IMR-90 (cell line): ENCODE measurements around the gene MUSTN1. TPM values are rescaled to one million over a fixed set of nuclear protein-coding genes. Genes with fewer than 3 reads are reported as not detected.

Experiments
- ATAC-seq: fragments of 200-7000 bp; cut with Tn5 transposase; 2 replicates; pipeline ENCODE4 v1.9.1; 2020; ENCODE audit warnings: low read depth, mild to moderate bottlenecking, moderate library complexity
- BruUV-seq: library from RNA; stranded (reverse); fragments of 400-500 nt; replicated peaks from 2 replicates; lab custom pipeline; 2021; lab: Mats Ljungman, UMichigan
- CTCF ChIA-PET: fragments of 300-600 bp; formaldehyde crosslinking; extraction: SDS; loops from one replicate; lab custom pipeline; 2021; ENCODE audit warnings: antibody characterized with exemption; lab: Yijun Ruan, JAX
- POLR2A ChIA-PET: fragments of 300-600 bp; sonication (Branson Sonifier 250); formaldehyde crosslinking; loops from one replicate; lab custom pipeline; 2022; ENCODE audit warnings: antibody characterized with exemption; ENCODE audit not compliant: unreplicated experiment; lab: Charles Lee
- DNase-seq: peaks from one replicate; pipeline ENCODE4 v3.0.0; 2013
- H2AFZ ChIP-seq: replicated peaks from 2 replicates; pipeline ENCODE3; 2013; ENCODE audit warnings: low read length, mild to moderate bottlenecking; ENCODE audit not compliant: poor library complexity
- H2AK5ac ChIP-seq: 2 replicates; pipeline ENCODE4 v1.6.1; 2013; ENCODE audit warnings: low read depth, low read length, inconsistent platforms
- H2AK9ac ChIP-seq: replicated peaks from 2 replicates; pipeline ENCODE3; 2013; ENCODE audit warnings: mild to moderate bottlenecking, low read depth, low read length, moderate library complexity; ENCODE audit not compliant: poor library complexity
- H2BK120ac ChIP-seq: 2 replicates; pipeline ENCODE4 v1.6.1; 2013; ENCODE audit warnings: low read depth, low read length, inconsistent platforms
- H2BK15ac ChIP-seq: 3 replicates; pipeline ENCODE4 v1.6.1; 2013; ENCODE audit warnings: low read depth, low read length, inconsistent platforms
- H2BK20ac ChIP-seq: 2 replicates; pipeline ENCODE4 v1.6.1; 2013; ENCODE audit warnings: low read depth, mild to moderate bottlenecking, inconsistent platforms, low read length, moderate library complexity
- H2BK5ac ChIP-seq: 2 replicates; pipeline ENCODE4 v1.6.1; 2013; ENCODE audit warnings: mild to moderate bottlenecking, low read depth, low read length, inconsistent platforms; ENCODE audit not compliant: poor library complexity, severe bottlenecking
- H3K14ac ChIP-seq: replicated peaks from 2 replicates; pipeline ENCODE4 v1.6.1; 2013; ENCODE audit warnings: low read depth, low read length, inconsistent platforms
- H3K18ac ChIP-seq: 2 replicates; pipeline ENCODE4 v1.6.1; 2013; ENCODE audit warnings: low read depth, low read length, control low read depth
- H3K23ac ChIP-seq: 2 replicates; pipeline ENCODE4 v1.6.1; 2013; ENCODE audit warnings: low read depth, low read length, inconsistent platforms
- H3K27ac ChIP-seq: 2 replicates; pipeline ENCODE4 v1.5.1; 2013; ENCODE audit warnings: mild to moderate bottlenecking, control low read depth, low read length; ENCODE audit not compliant: insufficient read depth
- H3K27me3 ChIP-seq: 2 replicates; pipeline ENCODE4 v1.6.1; 2013; ENCODE audit warnings: low read length; ENCODE audit not compliant: control insufficient read depth, insufficient read depth
- H3K36me3 ChIP-seq: 2 replicates; pipeline ENCODE4 v1.6.1; 2013; ENCODE audit warnings: low read length, mixed read lengths; ENCODE audit not compliant: control insufficient read depth, insufficient read depth
- H3K4ac ChIP-seq: 2 replicates; pipeline ENCODE4 v1.6.1; 2013; ENCODE audit warnings: low read depth, low read length, inconsistent platforms
- H3K4me1 ChIP-seq: 2 replicates; pipeline ENCODE4 v1.6.1; 2013; ENCODE audit warnings: low read length, mixed read lengths; ENCODE audit not compliant: control insufficient read depth, insufficient read depth
- H3K4me2 ChIP-seq: 2 replicates; pipeline ENCODE4 v1.6.1; 2013; ENCODE audit warnings: low read depth, mild to moderate bottlenecking, control low read depth, low read length, moderate library complexity
- H3K4me3 ChIP-seq: 2 replicates; pipeline ENCODE4 v1.5.1; 2013; ENCODE audit warnings: low read depth, mild to moderate bottlenecking, control low read depth, low read length, moderate library complexity; ENCODE audit not compliant: insufficient read depth
- H3K56ac ChIP-seq: 2 replicates; pipeline ENCODE4 v1.6.1; 2013; ENCODE audit warnings: low read length, inconsistent platforms; ENCODE audit not compliant: insufficient read depth; ENCODE audit errors: extremely low read depth
- H3K79me1 ChIP-seq, 2 experiments: 2 replicates each; pipeline ENCODE4 v1.6.1; 2013; ENCODE audit warnings: low read length in 2 of 2, inconsistent platforms in 1 of 2, low read depth in 1 of 2
- H3K9ac ChIP-seq: 2 replicates; pipeline ENCODE4 v1.6.1; 2013; ENCODE audit warnings: low read depth, low read length, control low read depth
- H3K9me1 ChIP-seq: 2 replicates; pipeline ENCODE4 v1.6.1; 2013; ENCODE audit warnings: low read length, inconsistent platforms; ENCODE audit not compliant: insufficient read depth
- H3K9me3 ChIP-seq: 2 replicates; pipeline ENCODE4 v1.6.1; 2013; ENCODE audit warnings: low read length; ENCODE audit not compliant: control insufficient read depth, insufficient read depth
- H4K20me1 ChIP-seq: 2 replicates; pipeline ENCODE4 v1.6.1; 2013; ENCODE audit warnings: low read length, inconsistent platforms; ENCODE audit not compliant: insufficient read depth
- H4K5ac ChIP-seq: 2 replicates; pipeline ENCODE4 v1.6.1; 2013; ENCODE audit warnings: mild to moderate bottlenecking, low read depth, low read length, control low read depth
- H4K8ac ChIP-seq, 2 experiments: 2 replicates each; pipeline ENCODE4 v1.6.1; 2013; ENCODE audit warnings: low read depth in 2 of 2, low read length in 2 of 2, control low read depth in 1 of 2, inconsistent platforms in 1 of 2
- H4K91ac ChIP-seq: 2 replicates; pipeline ENCODE4 v1.6.1; 2013; ENCODE audit warnings: low read depth, low read length, inconsistent platforms; ENCODE audit not compliant: insufficient read depth
- BHLHE40 ChIP-seq: fragments of 150-350 bp; IDR thresholded peaks from 2 replicates; pipeline ENCODE4 v1.6.1; 2016; ENCODE audit warnings: mild to moderate bottlenecking, low read depth, low read length
- CEBPB ChIP-seq: IDR thresholded peaks from 2 replicates; pipeline ENCODE4 v1.6.1; 2012; ENCODE audit warnings: low read depth, low read length, improper control_type of control experiment
- CHD1 ChIP-seq: IDR thresholded peaks from 2 replicates; pipeline ENCODE4 v1.6.1; 2012; ENCODE audit warnings: low read depth, low read length, improper control_type of control experiment
- FOS ChIP-seq: fragments of 150-350 bp; IDR thresholded peaks from 2 replicates; pipeline ENCODE4 v1.6.1; 2016; ENCODE audit warnings: low read depth, low read length
- MAFK ChIP-seq: IDR thresholded peaks from 2 replicates; pipeline ENCODE4 v1.6.1; 2012; ENCODE audit warnings: low read depth, low read length, improper control_type of control experiment
- MAZ ChIP-seq: IDR thresholded peaks from 2 replicates; pipeline ENCODE4 v1.6.1; 2012; ENCODE audit warnings: low read depth, mild to moderate bottlenecking, low read length, improper control_type of control experiment, moderate library complexity, borderline replicate concordance
- MXI1 ChIP-seq: IDR thresholded peaks from 2 replicates; pipeline ENCODE4 v1.6.1; 2012; ENCODE audit warnings: low read depth, mild to moderate bottlenecking, low read length, moderate library complexity, borderline replicate concordance
- NFE2L2 ChIP-seq: fragments of 150-350 bp; IDR thresholded peaks from 2 replicates; pipeline ENCODE4 v1.6.1; 2016; ENCODE audit warnings: low read depth, mild to moderate bottlenecking, low read length
- POLR2A ChIP-seq: IDR thresholded peaks from 2 replicates; pipeline ENCODE4 v1.6.1; 2012; ENCODE audit warnings: mild to moderate bottlenecking, low read depth, low read length
- RAD21 ChIP-seq: IDR thresholded peaks from 2 replicates; pipeline ENCODE4 v1.6.1; 2012; ENCODE audit warnings: low read length, improper control_type of control experiment
- RCOR1 ChIP-seq: IDR thresholded peaks from 2 replicates; pipeline ENCODE4 v1.6.1; 2012; ENCODE audit warnings: mild to moderate bottlenecking, low read length, improper control_type of control experiment; ENCODE audit not compliant: insufficient replicate concordance
- RFX5 ChIP-seq: IDR thresholded peaks from 2 replicates; pipeline ENCODE4 v1.8.0; 2012; ENCODE audit warnings: low read depth, mild to moderate bottlenecking, low read length, moderate library complexity
- SMC3 ChIP-seq: fragments of 150-350 bp; IDR thresholded peaks from 2 replicates; pipeline ENCODE4 v1.6.1; 2016; ENCODE audit warnings: low read depth, mild to moderate bottlenecking, antibody characterized with exemption, low read length, moderate library complexity
- WGBS, 2 experiments: methylation state at CpG; one replicate each; pipeline versions ENCODE4 v1.1.5 to v1.1.7; 2013; ENCODE audit warnings: missing lambda C conversion rate in 2 of 2; ENCODE audit not compliant: insufficient read length in 1 of 2; ENCODE audit errors: extremely low coverage in 2 of 2; 5-methylcytosine and 5-hydroxymethylcytosine counted together
- dilution Hi-C: fragments of 300-500 bp; cut with HindIII; formaldehyde crosslinking; loops from one replicate; pipeline ENCODE4 v1.14.3; 2018; ENCODE audit warnings: low sequenced_read_pairs; ENCODE audit not compliant: unreplicated experiment
- in situ Hi-C: fragments of 300-500 bp; cut with MboI; formaldehyde crosslinking; loops from 3 replicates; pipeline ENCODE4 v1.14.3; 2019; ENCODE audit warnings: low sequenced_read_pairs, inconsistent platforms, mixed read lengths
- intact Hi-C: fragments of 100-400 bp; cut with micrococcal nuclease; formaldehyde crosslinking; loops from 2 replicates; pipeline ENCODE4 v1.10.0; 2022
- polyA plus RNA-seq, 3 experiments: library from polyadenylated mRNA; depleted of rRNA; stranded (reverse); fragments of >200 nt; gene quantifications; 2 replicates each; pipeline ENCODE4 v1.2.3, GENCODE V29; 2012; ENCODE audit warnings: low replicate concordance in 1 of 3
- total RNA-seq: library from RNA; depleted of rRNA; stranded (reverse); fragments of >200 nt; gene quantifications from 2 replicates; pipeline ENCODE4 v1.2.3, GENCODE V29; 2012
- TF ChIP-seq, protein P1 (sequence below): conservative IDR thresholded peaks from 2 replicates; pipeline ENCODE4 v1.5.1; 2012; ENCODE audit warnings: mild to moderate bottlenecking, low read depth, low read length, improper control_type of control experiment
- TF ChIP-seq, protein P2 (sequence below): fragments of 150-350 bp; IDR thresholded peaks from 2 replicates; pipeline ENCODE4 v1.6.1; 2017; ENCODE audit warnings: mild to moderate bottlenecking, antibody characterized with exemption, low read length, low read depth
- TF ChIP-seq, protein P3 (sequence below): fragments of 150-350 bp; IDR thresholded peaks from 2 replicates; pipeline ENCODE4 v1.6.1; 2016; ENCODE audit warnings: low read depth, mild to moderate bottlenecking, low read length, moderate library complexity, borderline replicate concordance

MUSTN1 gene
- total and polyA plus RNA-seq, 2 of the 4 experiments (the other 2 are of a cell fraction), result not detected

DNA sequence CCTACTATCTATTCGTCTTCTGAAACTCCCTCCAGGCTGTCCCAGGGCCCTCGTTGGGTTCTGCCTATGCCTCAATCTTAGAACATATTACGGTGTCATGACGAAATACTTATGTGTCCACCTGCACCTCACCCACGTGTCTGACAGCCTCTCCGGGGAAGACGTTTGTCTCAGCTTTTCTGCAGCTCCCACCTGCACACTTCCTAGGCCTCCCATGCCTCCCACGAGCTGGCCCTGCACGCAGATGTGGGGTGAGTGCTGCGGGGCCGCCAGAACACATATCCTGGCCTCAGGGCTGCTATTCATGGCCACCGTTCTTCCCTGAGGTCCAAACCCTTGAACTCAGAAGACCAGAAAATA lies 7.1 kb upstream of the MUSTN1 start:
- no TSS peak for BruUV-seq
- Histone ChIP-seq H2BK120ac (no peak overlapping the region), H3K9me1 (peaks cover 9% of the 10 kb centered on the region; the same call in 1 of the 2 replicates), H2BK15ac (no peak overlapping the region), H4K8ac (no peak overlapping the region), H3K18ac (no peak overlapping the region), H3K27me3 (no peaks in the 10 kb centered on the region), H3K56ac (no peak overlapping the region), H3K4me2 (no peak overlapping the region), H4K5ac (no peak overlapping the region), H2AK5ac (no peak overlapping the region), H3K27ac (no peak overlapping the region), H3K4me3 (no peak overlapping the region), H2AFZ (no peak overlapping the region), H4K91ac (no peak overlapping the region), H3K9ac (no peak overlapping the region), H3K4me1 (peaks cover 4% of the 10 kb centered on the region; the same call in 1 of the 2 replicates), H3K36me3 (peaks cover 14% of the 10 kb centered on the region; the same call in 1 of the 2 replicates), H3K23ac (no peak overlapping the region), H2AK9ac (no peak overlapping the region), H3K14ac (no peak overlapping the region), H2BK5ac (no peak overlapping the region), H2BK20ac (no peak overlapping the region), H3K4ac (no peak overlapping the region), H4K20me1 (no peaks in the 10 kb centered on the region; the same call in 1 of the 2 replicates), H3K79me1 (no peaks in the 10 kb centered on the region; a peak in 1 of 4 replicates), H3K9me3 (no peaks in the 10 kb centered on the region)
- WGBS, 2 experiments, result no CpG with 5 or more reads among the region's 12 CpGs
- TF ChIP-seq NFE2L2 (no peak), CHD1 (no peak), RFX5 (no peak), RAD21 (no peak), BHLHE40 (no peak), FOS (no peak), MAZ (no peak), CEBPB (no peak), RCOR1 (no peak), MXI1 (no peak), MAFK (no peak), SMC3 (no peak), POLR2A (no peak)
- TF ChIP-seq, protein P1, sequence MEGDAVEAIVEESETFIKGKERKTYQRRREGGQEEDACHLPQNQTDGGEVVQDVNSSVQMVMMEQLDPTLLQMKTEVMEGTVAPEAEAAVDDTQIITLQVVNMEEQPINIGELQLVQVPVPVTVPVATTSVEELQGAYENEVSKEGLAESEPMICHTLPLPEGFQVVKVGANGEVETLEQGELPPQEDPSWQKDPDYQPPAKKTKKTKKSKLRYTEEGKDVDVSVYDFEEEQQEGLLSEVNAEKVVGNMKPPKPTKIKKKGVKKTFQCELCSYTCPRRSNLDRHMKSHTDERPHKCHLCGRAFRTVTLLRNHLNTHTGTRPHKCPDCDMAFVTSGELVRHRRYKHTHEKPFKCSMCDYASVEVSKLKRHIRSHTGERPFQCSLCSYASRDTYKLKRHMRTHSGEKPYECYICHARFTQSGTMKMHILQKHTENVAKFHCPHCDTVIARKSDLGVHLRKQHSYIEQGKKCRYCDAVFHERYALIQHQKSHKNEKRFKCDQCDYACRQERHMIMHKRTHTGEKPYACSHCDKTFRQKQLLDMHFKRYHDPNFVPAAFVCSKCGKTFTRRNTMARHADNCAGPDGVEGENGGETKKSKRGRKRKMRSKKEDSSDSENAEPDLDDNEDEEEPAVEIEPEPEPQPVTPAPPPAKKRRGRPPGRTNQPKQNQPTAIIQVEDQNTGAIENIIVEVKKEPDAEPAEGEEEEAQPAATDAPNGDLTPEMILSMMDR, result no peak
- TF ChIP-seq, protein P2, sequence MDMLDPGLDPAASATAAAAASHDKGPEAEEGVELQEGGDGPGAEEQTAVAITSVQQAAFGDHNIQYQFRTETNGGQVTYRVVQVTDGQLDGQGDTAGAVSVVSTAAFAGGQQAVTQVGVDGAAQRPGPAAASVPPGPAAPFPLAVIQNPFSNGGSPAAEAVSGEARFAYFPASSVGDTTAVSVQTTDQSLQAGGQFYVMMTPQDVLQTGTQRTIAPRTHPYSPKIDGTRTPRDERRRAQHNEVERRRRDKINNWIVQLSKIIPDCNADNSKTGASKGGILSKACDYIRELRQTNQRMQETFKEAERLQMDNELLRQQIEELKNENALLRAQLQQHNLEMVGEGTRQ, result no peak
- TF ChIP-seq, protein P3, sequence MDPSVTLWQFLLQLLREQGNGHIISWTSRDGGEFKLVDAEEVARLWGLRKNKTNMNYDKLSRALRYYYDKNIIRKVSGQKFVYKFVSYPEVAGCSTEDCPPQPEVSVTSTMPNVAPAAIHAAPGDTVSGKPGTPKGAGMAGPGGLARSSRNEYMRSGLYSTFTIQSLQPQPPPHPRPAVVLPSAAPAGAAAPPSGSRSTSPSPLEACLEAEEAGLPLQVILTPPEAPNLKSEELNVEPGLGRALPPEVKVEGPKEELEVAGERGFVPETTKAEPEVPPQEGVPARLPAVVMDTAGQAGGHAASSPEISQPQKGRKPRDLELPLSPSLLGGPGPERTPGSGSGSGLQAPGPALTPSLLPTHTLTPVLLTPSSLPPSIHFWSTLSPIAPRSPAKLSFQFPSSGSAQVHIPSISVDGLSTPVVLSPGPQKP, result no peak
- dilution Hi-C loops, result no loop called here
- no peak for DNase-seq
- ChIA-PET POLR2A (no interaction called here), CTCF (interaction anchor here (1.0 kb wide), 1 partner anchor 21 kb away, joined by 3 read pairs; no protein-coding TSS in a partner anchor)
- intact Hi-C loops, result no loop called here
- in situ Hi-C loops, result no loop called here
- no peak for ATAC-seq
